ENCODE measurements around the gene RPN2.

DNA sequence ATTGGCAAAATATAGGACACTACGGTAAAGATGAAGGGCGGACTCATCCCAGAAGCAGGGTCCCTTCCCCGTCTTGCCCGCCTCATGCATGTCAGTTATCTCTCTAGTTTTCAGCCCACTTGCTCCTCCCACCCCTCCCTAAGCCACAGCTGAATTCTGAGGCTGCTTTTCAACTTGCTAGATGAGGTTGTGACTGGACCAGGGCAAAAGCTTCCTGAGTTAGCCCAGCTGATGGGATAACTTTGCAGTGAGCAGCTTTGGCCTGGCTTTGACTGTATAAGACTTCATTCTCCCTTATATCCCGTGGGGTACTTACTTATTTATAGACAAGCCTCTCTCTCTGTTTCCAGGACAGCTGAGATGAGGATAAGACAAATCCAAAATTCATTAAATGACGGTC lies 59.3 kb downstream of the RPN2 start:
- TF ChIP-seq POLR2AphosphoS5 (IDR thresholded peaks at IDR 0.05) (no peak), POLR2A (IDR thresholded peaks at IDR 0.05) (no peak), EP300 (IDR thresholded peaks at IDR 0.05; ENCODE audit: low read depth) (no peak)
- TF ChIP-seq, protein P1, sequence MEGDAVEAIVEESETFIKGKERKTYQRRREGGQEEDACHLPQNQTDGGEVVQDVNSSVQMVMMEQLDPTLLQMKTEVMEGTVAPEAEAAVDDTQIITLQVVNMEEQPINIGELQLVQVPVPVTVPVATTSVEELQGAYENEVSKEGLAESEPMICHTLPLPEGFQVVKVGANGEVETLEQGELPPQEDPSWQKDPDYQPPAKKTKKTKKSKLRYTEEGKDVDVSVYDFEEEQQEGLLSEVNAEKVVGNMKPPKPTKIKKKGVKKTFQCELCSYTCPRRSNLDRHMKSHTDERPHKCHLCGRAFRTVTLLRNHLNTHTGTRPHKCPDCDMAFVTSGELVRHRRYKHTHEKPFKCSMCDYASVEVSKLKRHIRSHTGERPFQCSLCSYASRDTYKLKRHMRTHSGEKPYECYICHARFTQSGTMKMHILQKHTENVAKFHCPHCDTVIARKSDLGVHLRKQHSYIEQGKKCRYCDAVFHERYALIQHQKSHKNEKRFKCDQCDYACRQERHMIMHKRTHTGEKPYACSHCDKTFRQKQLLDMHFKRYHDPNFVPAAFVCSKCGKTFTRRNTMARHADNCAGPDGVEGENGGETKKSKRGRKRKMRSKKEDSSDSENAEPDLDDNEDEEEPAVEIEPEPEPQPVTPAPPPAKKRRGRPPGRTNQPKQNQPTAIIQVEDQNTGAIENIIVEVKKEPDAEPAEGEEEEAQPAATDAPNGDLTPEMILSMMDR (IDR thresholded peaks at IDR 0.05): no peak
